ENCODE results near the gene RBM19. TPM values are rescaled to one million over a fixed set of nuclear protein-coding genes. Genes with fewer than 3 reads are reported as not detected.

The RBM19 gene
- total and polyA plus RNA-seq, 4 donors = 7.9 to 18.7 (median 9.0) TPM

DNA sequence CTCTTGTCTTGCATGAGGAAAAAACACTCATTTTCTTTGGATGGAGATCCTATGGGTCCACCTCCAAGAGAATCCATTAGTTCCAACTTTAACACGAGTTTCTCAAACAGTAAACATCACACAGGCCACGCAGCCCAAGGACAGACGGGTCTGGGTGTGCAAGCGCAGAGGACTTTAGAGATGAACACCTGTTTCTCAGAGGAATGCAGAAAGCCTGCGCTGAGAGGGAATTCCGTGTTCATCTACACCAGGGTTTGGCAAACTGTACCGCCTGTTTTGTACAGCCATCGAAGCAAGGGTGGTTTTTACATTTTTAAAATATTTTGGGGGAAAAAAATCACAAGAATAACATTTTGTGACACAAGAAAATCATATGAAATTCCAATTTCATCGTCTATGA lies 79.4 kb downstream of the RBM19 start:
- H3K27me3 ChIP-seq (ENCODE audit: control insufficient read depth in 4 of 4, insufficient read depth in 4 of 4, low read length in 3 of 4) = no peaks in the 10 kb centered on the region
- no peaks in the 10 kb centered on the region for H3K4me1 ChIP-seq (ENCODE audit: control insufficient read depth in 4 of 4, insufficient read depth in 4 of 4, low read length in 3 of 4)
- peaks cover 0 to 3% (median 1%) of the 10 kb centered on the region in 4 donors for H3K36me3 ChIP-seq (ENCODE audit: control insufficient read depth in 4 of 4, insufficient read depth in 3 of 4, low read depth in 1 of 4, low read length in 3 of 4)
- H3K4me3 ChIP-seq (ENCODE audit: low read depth in 1 of 3, low read length in 3 of 3) = no peak overlapping the region
- H3K9ac ChIP-seq (ENCODE audit: low read depth in 1 of 2, low read length in 2 of 2) = no peak overlapping the region
- no peak for DNase-seq (ENCODE audit: low spot score)
- no peak overlapping the region for H3K27ac ChIP-seq (ENCODE audit: low read depth in 1 of 2, low read length in 2 of 2)
- TF ChIP-seq, protein P1, sequence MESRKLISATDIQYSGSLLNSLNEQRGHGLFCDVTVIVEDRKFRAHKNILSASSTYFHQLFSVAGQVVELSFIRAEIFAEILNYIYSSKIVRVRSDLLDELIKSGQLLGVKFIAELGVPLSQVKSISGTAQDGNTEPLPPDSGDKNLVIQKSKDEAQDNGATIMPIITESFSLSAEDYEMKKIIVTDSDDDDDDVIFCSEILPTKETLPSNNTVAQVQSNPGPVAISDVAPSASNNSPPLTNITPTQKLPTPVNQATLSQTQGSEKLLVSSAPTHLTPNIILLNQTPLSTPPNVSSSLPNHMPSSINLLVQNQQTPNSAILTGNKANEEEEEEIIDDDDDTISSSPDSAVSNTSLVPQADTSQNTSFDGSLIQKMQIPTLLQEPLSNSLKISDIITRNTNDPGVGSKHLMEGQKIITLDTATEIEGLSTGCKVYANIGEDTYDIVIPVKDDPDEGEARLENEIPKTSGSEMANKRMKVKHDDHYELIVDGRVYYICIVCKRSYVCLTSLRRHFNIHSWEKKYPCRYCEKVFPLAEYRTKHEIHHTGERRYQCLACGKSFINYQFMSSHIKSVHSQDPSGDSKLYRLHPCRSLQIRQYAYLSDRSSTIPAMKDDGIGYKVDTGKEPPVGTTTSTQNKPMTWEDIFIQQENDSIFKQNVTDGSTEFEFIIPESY (IDR thresholded peaks at IDR 0.05) = no peak
- no peak for TF ChIP-seq SP1 (IDR thresholded peaks at IDR 0.05)
- no peak for TF ChIP-seq GABPA (IDR thresholded peaks at IDR 0.05 in 1 of 2, conservative IDR thresholded peaks at IDR 0.05 in 1 of 2)
- TF ChIP-seq HNF4A (conservative IDR thresholded peaks at IDR 0.05) = no peak
- TF ChIP-seq, protein P2, sequence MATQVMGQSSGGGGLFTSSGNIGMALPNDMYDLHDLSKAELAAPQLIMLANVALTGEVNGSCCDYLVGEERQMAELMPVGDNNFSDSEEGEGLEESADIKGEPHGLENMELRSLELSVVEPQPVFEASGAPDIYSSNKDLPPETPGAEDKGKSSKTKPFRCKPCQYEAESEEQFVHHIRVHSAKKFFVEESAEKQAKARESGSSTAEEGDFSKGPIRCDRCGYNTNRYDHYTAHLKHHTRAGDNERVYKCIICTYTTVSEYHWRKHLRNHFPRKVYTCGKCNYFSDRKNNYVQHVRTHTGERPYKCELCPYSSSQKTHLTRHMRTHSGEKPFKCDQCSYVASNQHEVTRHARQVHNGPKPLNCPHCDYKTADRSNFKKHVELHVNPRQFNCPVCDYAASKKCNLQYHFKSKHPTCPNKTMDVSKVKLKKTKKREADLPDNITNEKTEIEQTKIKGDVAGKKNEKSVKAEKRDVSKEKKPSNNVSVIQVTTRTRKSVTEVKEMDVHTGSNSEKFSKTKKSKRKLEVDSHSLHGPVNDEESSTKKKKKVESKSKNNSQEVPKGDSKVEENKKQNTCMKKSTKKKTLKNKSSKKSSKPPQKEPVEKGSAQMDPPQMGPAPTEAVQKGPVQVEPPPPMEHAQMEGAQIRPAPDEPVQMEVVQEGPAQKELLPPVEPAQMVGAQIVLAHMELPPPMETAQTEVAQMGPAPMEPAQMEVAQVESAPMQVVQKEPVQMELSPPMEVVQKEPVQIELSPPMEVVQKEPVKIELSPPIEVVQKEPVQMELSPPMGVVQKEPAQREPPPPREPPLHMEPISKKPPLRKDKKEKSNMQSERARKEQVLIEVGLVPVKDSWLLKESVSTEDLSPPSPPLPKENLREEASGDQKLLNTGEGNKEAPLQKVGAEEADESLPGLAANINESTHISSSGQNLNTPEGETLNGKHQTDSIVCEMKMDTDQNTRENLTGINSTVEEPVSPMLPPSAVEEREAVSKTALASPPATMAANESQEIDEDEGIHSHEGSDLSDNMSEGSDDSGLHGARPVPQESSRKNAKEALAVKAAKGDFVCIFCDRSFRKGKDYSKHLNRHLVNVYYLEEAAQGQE (IDR thresholded peaks at IDR 0.05) = no peak
- TF ChIP-seq NR2F2 (IDR thresholded peaks at IDR 0.05) = no peak
- no peak for TF ChIP-seq JUND (IDR thresholded peaks at IDR 0.05)
- no peak for TF ChIP-seq EGR1 (IDR thresholded peaks at IDR 0.05; ENCODE audit: low read depth in 2 of 2)
- TF ChIP-seq, protein P3, sequence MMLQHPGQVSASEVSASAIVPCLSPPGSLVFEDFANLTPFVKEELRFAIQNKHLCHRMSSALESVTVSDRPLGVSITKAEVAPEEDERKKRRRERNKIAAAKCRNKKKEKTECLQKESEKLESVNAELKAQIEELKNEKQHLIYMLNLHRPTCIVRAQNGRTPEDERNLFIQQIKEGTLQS (IDR thresholded peaks at IDR 0.05) = no peak
- TF ChIP-seq HNF4G (IDR thresholded peaks at IDR 0.05) = no peak
- TF ChIP-seq, protein P4, sequence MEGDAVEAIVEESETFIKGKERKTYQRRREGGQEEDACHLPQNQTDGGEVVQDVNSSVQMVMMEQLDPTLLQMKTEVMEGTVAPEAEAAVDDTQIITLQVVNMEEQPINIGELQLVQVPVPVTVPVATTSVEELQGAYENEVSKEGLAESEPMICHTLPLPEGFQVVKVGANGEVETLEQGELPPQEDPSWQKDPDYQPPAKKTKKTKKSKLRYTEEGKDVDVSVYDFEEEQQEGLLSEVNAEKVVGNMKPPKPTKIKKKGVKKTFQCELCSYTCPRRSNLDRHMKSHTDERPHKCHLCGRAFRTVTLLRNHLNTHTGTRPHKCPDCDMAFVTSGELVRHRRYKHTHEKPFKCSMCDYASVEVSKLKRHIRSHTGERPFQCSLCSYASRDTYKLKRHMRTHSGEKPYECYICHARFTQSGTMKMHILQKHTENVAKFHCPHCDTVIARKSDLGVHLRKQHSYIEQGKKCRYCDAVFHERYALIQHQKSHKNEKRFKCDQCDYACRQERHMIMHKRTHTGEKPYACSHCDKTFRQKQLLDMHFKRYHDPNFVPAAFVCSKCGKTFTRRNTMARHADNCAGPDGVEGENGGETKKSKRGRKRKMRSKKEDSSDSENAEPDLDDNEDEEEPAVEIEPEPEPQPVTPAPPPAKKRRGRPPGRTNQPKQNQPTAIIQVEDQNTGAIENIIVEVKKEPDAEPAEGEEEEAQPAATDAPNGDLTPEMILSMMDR (IDR thresholded peaks at IDR 0.05; ENCODE audit: low read depth, low read length, missing input control) = no peak
- TF ChIP-seq FOXA1 (IDR thresholded peaks at IDR 0.05) = no peak
- TF ChIP-seq, protein P5, sequence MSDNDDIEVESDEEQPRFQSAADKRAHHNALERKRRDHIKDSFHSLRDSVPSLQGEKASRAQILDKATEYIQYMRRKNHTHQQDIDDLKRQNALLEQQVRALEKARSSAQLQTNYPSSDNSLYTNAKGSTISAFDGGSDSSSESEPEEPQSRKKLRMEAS (IDR thresholded peaks at IDR 0.05) = no peak
- TF ChIP-seq RXRA (IDR thresholded peaks at IDR 0.05) = no peak
- TF ChIP-seq YY1 (IDR thresholded peaks at IDR 0.05) = no peak
- H3K9me3 ChIP-seq (ENCODE audit: control insufficient read depth in 4 of 4, low read length in 3 of 4) = no peaks in the 10 kb centered on the region
- WGBS = 98% methylated on average over 9 of the region's 9 CpGs

DNA sequence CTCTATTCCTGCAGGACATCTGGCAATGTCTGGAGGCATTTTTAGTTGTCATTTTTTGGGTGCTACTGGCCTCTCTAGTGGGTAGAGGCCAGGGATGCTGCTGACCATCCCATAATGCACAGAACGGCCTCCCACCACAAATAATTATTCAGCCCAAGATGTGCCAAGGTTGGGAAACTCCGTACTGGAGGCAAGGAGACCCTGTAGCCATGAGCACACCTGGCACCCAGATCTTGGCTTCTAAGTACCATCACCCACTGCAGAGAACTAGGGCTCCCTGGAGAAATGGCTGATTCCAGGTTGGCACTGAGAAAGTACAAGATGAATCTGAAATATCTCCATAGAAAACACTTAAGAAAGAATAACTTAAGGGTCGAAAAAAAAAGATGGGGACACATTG lies 81.7 kb downstream of the RBM19 start:
- no peaks in the 10 kb centered on the region for H3K9me3 ChIP-seq (ENCODE audit: control insufficient read depth in 4 of 4, low read length in 3 of 4)
- no peaks in the 10 kb centered on the region for H3K4me1 ChIP-seq (ENCODE audit: control insufficient read depth in 4 of 4, insufficient read depth in 4 of 4, low read length in 3 of 4)
- H3K36me3 ChIP-seq (ENCODE audit: control insufficient read depth in 4 of 4, insufficient read depth in 3 of 4, low read depth in 1 of 4, low read length in 3 of 4) = peaks cover 0 to 3% (median under 1%) of the 10 kb centered on the region in 4 donors
- H3K27me3 ChIP-seq (ENCODE audit: control insufficient read depth in 4 of 4, insufficient read depth in 4 of 4, low read length in 3 of 4) = no peaks in the 10 kb centered on the region
- H3K4me3 ChIP-seq (ENCODE audit: low read depth in 1 of 3, low read length in 3 of 3) = no peak overlapping the region
- no peak for DNase-seq (ENCODE audit: low spot score)
- no peak for TF ChIP-seq FOXA2 (IDR thresholded peaks at IDR 0.05)
- TF ChIP-seq, protein P5 (IDR thresholded peaks at IDR 0.05) = no peak
- TF ChIP-seq, protein P3 (IDR thresholded peaks at IDR 0.05) = no peak
- no peak for TF ChIP-seq HNF4A (conservative IDR thresholded peaks at IDR 0.05)
- no peak for TF ChIP-seq JUND (IDR thresholded peaks at IDR 0.05)
- TF ChIP-seq RXRA (IDR thresholded peaks at IDR 0.05) = no peak
- TF ChIP-seq FOXA1 (IDR thresholded peaks at IDR 0.05) = no peak
- TF ChIP-seq RAD21 (IDR thresholded peaks at IDR 0.05) = no peak
- TF ChIP-seq, protein P4 (IDR thresholded peaks at IDR 0.05; ENCODE audit: low read depth, low read length, missing input control) = no peak
- H3K9ac ChIP-seq (ENCODE audit: low read depth in 1 of 2, low read length in 2 of 2) = no peak overlapping the region
- WGBS = 94% methylated on average over 3 of the region's 3 CpGs
- H3K27ac ChIP-seq (ENCODE audit: low read depth in 1 of 2, low read length in 2 of 2) = no peak overlapping the region
